ENCODE data around the gene MCF2L.
A peak's percentile ranks its signal among the peaks of the same experiment; 100 is the strongest.

Gene MCF2L

GRCh38 chr13:112999414-113000177 lies 30.6 kb downstream of the MCF2L start:
- no peak for DNase-seq

GRCh38 chr13:113000575-113000974 lies 31.6 kb downstream of the MCF2L start:
- no peak for DNase-seq

- DNase-seq: no peak
Measured at GRCh38 chr13:113001241-113002140, 32.5 kb downstream of the MCF2L start.

- peak; percentile 10 for DNase-seq
Measured at GRCh38 chr13:113002206-113002912, 33.3 kb downstream of the MCF2L start.

GRCh38 chr13:113002913-113003290 lies 33.9 kb downstream of the MCF2L start:
- DNase-seq: no peak

GRCh38 chr13:113004126-113004525 lies 35.1 kb downstream of the MCF2L start:
- DNase-seq: no peak

- DNase-seq: no peak
Measured at GRCh38 chr13:113005076-113005865, 36.3 kb downstream of the MCF2L start.

- DNase-seq: no peak
Measured at GRCh38 chr13:113005997-113006396, 37.0 kb downstream of the MCF2L start.

GRCh38 chr13:113006660-113007059 lies 37.6 kb downstream of the MCF2L start:
- DNase-seq: no peak

GRCh38 chr13:113008851-113009250 lies 39.8 kb downstream of the MCF2L start:
- DNase-seq: no peak

GRCh38 chr13:113009743-113010509 lies 40.9 kb downstream of the MCF2L start:
- no peak for DNase-seq

GRCh38 chr13:113010510-113010865 lies 41.5 kb downstream of the MCF2L start:
- no peak for DNase-seq

- no peak for DNase-seq
Measured at GRCh38 chr13:113013303-113013702, 44.3 kb downstream of the MCF2L start.

GRCh38 chr13:113013878-113014751 lies 45.1 kb downstream of the MCF2L start:
- no peak for DNase-seq

GRCh38 chr13:113014752-113015745 lies 46.0 kb downstream of the MCF2L start:
- DNase-seq: no peak

GRCh38 chr13:113015826-113016525 lies 47.0 kb downstream of the MCF2L start:
- DNase-seq: no peak

- DNase-seq: no peak
Measured at GRCh38 chr13:113016526-113017295, 47.7 kb downstream of the MCF2L start.

All from OCI-M1 (cell line).